Measurements from ENCODE around the gene EEFSEC.

- TF ChIP-seq CTCF (IDR thresholded peaks at IDR 0.05) (no peak), EZH2phosphoT487 (IDR thresholded peaks at IDR 0.05) (no peak), EZH2 (IDR thresholded peaks at IDR 0.05) (no peak)
Observed at GRCh38 chr3:128196647-128197046, 43.4 kb downstream of the EEFSEC start.
